HuH-7 (cell line): ENCODE data around the gene DYRK1A.

Source experiments
- DNase-seq: peaks from one replicate; pipeline ENCODE4 v3.0.0; 2011; ENCODE audit warnings: low spot score

The DYRK1A gene

DNA sequence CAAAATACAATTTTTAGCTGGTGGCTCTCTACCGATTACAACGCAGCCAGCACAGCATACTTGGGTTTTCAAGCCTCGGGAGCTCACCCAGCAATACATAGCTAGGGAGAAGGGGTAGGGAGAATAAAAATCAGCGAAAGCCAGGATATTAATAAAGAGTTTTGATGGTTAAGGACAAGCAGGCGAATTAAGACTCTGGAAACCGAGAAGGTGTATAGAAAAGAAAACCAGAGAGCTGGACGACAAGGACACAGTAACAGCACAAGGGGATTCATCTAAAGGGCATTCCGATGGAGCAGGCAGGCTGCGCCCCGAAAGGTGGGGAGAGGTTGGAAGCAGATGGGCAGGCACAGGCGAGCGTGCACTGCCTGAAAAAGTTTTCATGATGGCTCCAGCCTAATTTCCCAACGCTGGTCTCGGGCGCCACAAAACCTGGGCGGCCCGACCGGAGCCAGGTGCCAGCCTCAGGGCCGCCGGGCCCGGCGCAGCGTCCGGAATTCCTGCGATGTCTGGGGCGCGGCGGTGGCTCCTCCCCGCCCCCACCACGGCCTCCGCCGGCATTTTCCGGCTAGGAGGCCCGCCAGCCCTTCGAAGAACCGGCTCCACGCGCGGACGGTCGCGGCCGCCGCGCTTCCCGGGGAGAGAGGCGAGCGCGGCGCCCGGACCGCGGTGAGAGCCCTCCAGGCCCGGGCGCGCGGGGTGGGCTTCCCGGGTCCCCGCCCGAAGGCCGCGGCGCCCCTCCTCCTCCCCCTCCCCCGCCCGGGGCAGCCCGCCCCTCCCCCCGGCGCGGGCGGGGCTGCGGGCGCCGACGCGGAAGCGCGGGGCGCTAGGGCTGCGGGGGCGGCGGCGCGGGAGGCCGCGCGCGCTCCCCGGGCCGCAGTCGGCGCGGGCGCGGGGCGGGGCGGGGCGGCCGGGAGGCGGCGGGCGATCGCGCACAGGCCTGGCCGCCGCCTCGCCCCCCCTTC is 774 bp upstream of the DYRK1A start:
- DNase-seq: no peak

- DNase-seq: no peak
Measured at GRCh38 chr21:37367336-37367702, 746 bp downstream of the DYRK1A start.

DNA sequence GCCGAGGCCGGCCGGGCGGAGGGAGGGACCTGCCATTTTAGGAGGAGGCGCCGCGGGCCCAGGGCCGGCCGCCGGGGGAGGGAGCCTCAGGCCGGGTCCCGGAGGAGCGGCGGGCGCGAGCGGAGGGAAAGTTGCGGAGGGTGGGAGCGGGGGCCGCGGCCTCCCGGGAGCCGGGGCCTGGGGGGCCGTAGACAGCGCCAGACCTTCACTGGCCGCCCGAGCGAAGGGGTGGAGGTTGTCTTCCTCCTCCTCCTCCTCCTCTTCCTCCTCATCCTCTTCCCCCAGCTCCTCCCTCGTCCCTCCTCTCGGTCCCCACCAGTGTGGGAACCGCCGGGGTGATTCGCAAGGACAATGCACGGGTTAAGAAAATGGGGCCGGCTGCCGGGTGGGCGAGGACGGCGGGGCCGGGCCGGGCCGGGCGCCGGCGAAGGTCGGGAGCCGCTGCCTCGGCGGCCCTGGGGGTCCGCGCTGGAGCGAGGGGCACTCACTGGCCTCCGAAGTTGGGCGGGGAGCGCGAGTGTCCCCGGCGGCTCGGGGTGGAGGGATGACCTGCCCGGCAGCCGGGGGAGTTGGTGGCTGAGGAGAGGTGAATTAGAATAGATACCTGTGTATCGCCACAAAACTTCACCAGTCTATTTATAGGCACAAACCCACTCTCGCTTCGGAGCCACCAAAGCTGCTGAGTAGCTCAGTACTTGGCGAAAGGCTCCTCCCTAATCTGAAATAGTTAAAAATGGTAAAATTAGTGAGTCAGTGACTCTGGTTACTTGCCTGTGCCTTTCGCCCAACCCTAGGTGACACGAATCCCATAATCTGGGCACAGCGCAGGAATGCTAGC is 1.3 kb downstream of the DYRK1A start:
- DNase-seq: no peak

DNA sequence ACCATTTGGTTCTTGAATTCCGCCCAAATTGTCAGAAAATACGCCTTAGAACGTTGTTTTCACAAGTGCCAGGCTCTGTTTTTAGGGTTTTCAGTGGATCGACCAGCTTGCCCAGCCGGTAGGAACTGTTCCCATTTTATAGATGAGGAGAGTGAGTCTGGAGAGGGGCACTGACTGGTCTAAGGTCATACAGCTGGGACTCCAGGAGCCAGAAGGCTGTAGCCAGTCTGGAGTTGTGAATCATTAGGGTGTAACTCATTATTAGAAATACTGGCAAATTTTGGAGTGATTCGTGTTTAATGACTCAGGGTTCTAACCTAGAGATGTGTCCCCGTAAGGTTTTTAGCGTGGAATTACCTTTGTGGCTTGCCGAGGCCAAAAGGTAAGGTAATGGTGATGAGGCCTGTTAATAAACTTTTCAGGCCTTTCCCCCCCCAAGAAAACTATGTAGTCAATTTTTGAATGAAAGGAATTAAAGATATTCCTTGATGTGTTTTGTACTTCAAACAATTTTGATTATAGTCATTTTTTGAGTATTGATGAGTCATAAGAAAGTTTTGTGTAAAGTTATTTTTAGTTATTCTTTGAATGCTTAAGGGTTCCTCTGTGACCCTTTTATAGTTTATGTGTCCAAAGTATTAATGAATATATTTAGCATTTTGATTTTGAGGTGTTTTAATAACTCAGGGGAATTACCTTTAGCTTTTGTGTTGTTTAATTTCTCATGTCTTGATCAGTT is 2.1 kb downstream of the DYRK1A start:
- no peak for DNase-seq

- no peak for DNase-seq
Measured at GRCh38 chr21:37369307-37369854, 2.8 kb downstream of the DYRK1A start.

DNA sequence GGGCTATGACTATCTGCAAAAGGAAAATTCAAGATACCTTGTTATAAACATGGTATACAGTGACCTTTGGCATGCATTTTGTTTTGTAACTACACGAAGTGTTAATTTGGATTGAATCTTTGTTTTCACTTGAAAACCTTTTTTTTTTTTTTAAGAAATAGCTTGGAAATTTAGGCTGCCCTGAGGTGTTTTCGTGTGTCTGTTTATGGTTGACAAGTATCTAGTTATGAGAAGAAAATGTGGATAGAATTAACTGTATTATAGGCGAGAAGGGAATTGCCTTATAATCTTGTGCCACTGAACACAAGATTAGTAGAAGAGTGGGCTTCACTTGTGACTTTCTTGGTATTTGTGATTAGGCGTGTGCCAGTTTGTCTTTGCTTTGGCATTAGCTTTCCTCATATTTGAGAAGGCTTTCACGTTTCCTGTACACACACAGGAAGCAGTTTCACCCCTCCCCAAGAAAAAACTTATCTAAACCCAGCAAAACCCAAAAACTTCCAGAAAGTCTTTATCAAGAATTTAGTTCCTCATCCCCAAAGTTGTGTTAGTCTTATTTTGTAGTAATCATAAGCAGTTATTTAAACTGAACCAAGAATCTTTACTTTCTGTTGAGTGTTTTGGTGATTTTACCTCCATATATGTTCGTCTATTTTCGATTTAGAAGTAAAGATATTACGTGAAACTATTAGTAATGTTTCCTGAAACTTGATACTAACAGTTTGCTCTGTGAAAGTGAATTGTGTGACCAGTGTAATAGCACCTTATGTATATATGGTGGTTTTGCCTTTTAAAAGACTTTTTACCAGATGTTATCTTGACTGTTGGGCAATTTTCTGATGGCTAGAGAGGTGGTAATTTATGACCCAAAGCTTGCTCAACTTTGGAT is 3.8 kb downstream of the DYRK1A start:
- no peak for DNase-seq

DNA sequence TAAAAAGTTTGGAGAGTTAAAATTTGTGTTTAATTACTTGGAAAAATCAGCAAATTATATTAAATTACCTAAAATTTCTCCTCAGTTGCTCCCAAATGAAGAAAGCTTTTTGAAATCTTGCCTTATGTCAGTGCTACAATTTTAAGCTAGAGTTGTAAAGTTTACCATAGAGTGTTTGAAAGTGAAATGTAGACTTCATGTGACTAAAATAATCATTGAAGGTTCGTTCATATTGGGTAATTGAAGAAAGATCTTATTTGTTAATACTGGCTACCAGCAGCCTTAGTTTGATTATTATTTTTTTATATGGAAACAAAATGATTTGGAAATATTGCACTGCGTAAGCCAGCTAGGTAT is 4.4 kb downstream of the DYRK1A start:
- DNase-seq: no peak

GRCh38 chr21:37372127-37372731 is 5.7 kb downstream of the DYRK1A start:
- no peak for DNase-seq

DNA sequence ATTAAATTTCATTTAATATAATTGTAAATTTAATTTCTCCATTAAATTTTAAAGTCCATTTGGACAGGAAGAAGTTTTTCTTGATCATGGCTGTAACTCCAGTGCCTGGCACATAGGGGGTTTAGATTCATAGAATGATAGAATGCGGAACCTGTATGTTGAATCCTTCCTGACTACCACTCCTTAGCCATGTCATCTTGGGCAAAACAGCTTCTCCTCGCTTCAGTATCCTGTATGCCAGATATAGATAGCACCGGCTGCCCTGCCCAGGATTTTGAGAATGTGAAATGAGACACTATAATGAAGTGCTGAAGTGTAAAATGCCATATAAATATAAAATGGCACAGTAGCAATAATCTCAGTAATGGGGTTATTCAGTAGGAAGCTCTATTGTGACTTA is 6.4 kb downstream of the DYRK1A start:
- no peak for DNase-seq

DNA sequence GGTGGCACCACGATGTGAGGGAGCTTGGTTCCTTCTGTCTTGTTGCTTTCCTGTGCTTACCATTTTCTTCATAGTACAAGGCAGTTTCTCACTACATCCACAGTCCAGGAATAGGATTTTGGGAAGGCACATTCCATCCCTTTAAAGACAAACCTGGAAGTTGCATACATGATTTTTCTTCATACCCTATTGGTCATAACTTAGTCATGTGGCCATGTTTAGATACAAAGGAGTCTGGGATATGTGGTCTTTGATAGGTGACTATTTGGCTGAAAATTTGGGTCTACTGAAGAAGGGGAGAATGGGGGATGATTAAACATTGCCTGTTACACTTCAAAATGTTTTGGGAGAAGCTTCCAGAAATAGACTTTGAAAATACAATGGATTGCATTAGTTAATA is 7.0 kb downstream of the DYRK1A start:
- DNase-seq: no peak

- no peak for DNase-seq
Measured at GRCh38 chr21:37374027-37374426, 7.5 kb downstream of the DYRK1A start.

DNA sequence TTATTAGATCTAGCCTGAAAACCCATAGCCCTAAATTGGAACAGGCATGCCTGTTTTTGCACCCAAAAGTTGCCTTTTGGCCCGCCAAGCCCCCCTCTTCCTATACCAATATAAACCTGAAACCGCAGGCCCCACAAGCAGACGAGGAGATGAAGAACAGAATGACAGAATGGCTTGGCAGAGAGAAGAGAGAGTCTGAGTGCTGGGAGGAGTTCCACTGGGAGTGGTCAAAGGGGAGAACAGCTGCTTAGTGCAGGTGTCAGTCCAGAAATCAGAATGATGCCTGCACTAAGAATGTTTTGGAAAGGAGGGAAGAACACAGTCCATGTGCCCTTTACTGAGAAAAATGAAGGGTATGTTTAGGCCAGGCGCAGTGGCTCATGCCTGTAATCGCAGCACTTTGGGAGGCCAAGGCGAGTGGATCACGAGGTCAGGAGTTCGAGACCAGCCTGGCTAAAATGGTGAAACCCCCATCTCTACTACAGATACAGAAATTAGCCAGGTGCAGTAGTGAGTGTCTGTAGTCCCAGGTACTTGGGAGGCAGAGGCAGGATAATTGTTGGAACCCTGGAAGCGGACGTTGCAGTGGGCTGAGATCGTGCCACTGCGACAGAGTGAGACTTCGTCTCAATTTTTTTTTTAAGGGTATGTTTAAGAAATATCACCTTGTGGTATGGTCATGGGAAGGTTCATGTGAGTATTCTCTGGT is 9.4 kb downstream of the DYRK1A start:
- DNase-seq: no peak

- DNase-seq: no peak
Measured at GRCh38 chr21:37378700-37379139, 12.1 kb downstream of the DYRK1A start.

GRCh38 chr21:37380349-37381323 is 14.1 kb downstream of the DYRK1A start:
- no peak for DNase-seq

- DNase-seq: no peak
Measured at GRCh38 chr21:37381883-37382585, 15.5 kb downstream of the DYRK1A start.

DNA sequence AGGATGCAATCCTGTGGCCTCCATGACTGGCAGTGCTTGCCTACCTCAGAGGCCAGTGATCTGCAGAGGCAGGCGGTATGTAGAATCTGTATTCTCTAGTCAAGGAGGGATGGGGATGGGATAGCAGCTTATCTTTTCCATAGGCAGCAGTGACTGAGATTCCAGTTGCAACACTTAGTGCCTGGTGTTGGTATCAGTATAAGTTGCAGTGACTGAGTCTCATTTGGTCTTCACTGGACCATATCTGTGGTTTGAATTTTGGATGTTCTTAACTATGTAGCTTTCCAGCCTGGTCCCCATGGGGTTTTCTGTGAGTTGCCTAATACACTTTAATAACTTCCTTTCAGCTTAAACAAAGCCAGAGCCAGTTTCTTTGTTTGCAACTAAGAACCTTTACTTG is 16.5 kb downstream of the DYRK1A start:
- no peak for DNase-seq

- DNase-seq: no peak
Measured at GRCh38 chr21:37383784-37384311, 17.3 kb downstream of the DYRK1A start.

GRCh38 chr21:37384416-37384815 is 17.8 kb downstream of the DYRK1A start:
- no peak for DNase-seq
